Measurements from ENCODE around the gene SCARF2. TPM values are rescaled to one million over a fixed set of nuclear protein-coding genes. Genes with fewer than 3 reads are reported as not detected.
"Not testable (repeated sequence)": the region's sequence is repeated elsewhere in the genome, so short reads cannot be mapped to it uniquely, and the experiment has no call there.

SCARF2 gene
- total RNA-seq, 1 donor from 2014 or later: 4.6 TPM

DNA sequence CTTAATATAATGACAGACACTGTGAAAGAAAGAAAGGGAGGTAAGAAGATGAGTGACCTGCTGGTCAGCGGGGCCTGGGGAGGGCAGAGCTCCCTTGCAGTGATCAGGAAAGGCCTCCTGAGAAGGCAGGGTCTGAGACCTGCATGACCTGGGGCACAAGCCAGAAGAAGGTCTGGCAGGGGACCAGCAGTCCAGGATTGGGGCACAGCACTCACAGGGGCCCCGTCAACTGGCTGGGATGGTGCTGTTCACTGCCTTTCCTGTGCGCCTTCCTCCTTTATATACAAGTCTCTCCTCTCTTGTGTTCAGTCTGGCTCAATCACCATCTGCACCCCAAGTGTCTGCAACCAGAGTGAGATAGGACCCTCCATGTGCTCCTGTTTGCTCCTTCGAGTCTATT, 22.2 kb upstream of the SCARF2 start:
- no peak for DNase-seq (ENCODE audit: low read depth in 2 of 2)

DNA sequence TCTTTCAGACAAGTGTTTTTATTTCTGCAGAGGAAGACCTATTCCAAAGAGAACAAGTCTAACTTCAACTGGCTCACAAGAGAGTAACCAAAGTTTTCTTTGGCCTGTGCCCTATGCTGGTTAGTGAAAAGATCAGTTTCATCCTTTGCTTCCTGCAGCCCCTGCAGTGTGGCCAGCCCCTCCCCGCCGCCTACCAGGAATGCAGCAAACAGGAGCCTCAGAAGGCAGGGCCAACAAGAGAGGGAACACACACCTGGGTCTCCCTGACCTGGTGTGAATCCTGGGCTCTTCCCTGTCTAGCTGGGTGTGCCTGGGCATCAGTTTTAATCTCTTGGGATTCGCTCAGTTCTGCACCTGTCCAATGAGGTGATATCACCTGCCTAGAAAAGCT, 21.5 kb upstream of the SCARF2 start:
- DNase-seq (ENCODE audit: low read depth in 2 of 2): no peak

DNA sequence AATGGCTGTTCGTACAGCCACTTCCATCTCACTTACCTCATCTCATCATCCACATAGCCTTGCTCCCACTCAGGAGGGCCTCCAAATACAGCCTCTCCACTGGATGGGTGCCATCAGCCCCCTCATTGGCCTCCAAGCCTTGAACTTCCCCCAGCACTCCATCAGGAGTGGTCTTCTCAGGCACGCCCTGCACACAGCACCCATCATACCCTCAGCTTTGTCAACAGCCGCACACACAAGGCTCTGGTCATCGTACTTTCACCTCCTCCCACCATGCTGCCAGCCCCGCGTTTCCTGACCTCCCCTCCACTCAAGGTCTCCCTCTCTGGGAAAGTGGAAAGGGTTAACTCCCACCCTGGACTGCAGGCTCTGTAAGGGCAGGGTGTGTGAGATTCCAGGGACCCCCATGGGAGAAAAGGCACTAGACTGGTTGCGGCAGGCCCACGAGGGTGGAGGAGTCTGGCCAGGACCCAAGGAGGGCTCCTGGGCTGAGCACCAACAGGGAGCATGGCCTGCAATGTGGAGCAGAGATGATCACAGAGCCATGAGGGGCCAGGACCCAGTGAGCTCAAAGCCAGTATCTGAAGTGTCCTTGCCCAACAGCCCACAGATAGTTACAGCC, 21.0 kb upstream of the SCARF2 start:
- DNase-seq (ENCODE audit: low read depth in 2 of 2): no peak

DNA sequence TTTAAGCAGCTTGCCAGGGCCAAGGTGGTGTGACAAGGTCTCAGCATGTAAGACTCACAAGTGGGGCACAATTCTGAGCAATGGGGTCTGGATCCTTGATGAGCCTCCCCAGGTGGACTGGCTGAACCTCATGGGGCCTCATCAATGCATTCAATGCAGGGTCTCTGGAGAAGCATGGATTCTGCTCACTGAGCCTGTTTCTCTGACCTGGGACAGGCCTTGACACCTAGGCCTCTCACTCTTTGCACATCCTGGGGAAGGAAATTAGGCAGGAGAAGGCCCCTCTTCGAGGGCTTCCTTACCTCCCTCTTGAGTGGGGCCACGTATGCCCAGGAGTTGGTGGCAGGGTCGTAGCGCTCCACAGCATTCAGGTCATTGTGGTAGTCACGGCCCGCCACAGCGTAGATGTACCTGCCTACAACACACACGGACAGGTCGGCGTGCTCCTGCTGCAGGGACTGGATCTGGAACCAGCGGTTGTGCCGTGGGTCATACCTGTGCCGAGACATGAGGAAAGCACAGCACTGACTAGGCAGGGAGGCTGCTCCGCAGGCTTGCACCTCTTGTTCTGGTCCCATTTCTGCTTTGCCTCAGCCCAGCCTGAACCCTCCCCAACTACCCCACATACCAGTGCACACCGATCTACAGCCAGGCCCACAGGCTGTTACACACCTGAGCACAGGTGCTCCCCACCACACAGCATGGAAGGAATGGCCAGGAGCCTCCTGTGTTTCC, 20.0 kb upstream of the SCARF2 start:
- no peak for DNase-seq (ENCODE audit: low read depth in 2 of 2)

DNA sequence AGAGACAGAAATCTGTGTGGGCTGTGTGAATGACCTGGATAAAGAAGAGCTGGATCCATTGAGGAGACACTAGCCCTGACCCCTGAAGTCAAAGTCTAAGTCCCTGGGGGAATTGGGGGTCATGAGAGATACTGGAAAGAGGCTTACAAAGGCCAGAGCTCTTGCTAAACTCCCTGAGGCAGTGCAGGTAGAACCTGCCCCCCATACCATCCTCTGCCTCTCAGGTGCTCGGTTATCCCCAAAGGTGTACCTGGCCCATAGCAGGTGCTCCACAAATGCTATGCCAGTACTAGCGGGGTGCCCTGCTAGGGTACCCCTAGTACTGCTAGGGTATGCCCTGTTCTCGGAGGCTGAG, 19.1 kb upstream of the SCARF2 start:
- DNase-seq (ENCODE audit: low read depth in 2 of 2): no peak

DNA sequence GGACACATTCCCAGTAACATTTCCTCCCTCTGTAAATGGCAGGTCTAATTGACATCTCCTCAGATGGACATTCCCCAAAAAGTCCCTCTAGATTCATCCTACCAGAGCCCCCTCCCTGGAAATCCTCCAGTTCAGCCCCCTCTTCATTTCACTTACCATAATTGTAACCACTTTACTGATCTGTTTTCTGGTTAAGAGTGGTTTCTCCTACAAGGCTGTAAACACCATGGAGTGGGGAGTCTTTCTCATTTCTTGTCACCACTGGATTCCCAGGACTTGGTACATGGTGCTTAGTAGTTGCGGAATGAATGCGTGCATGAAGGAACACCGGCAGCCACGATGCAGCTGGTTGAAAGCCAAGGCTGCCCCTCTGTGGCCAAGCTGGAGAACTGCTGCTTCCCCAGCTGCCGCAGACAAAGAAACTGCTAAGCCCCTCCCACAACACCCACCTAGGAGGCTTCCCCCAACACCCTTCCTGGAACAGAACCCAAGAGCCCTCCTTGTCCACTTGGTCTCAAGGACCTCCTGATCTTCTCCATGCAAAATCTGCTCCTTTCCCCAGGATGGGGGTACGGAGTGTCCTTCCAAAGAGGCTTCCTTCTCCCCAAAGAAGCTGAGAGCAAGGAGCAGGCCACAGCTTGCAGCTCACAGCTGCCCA, 18.6 kb upstream of the SCARF2 start:
- DNase-seq (ENCODE audit: low read depth in 2 of 2): peak; percentile 77 to 86

DNA sequence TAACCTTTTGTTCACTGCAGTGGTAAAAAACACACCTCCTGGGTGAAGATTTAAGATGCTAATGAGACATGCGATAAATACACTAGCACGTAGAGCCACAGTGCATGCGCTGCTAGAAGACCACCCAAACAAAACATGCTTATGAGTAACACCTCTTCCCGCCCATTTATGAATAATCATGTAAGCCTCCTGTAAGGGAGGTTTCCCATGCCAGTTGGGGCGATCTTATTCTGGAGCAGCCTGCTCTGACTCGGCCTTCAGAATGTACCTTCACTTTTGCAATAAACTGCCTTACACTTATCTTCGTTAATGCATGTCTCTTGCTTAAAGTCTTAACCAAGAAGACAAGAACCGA, 18.1 kb upstream of the SCARF2 start:
- no peak for DNase-seq (ENCODE audit: low read depth in 2 of 2)

DNA sequence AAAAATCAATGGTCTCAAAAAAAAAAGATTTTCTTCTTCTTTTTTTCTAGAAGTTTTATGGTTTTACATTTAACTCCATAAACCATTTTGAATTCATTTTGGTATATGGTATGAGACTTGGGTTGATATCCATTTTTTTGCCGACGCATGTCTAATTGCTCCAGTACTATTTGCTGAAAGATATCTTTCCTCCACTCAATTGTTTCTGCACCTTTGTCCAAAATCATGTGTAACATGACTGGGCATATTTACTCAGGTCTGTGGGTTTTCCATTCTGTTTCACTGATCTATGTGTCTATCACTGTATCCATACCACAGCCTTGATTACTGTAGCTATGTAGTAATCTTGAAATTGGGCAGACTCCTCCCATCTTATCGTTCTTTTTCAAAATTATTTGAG, 15.6 kb upstream of the SCARF2 start:
- DNase-seq (ENCODE audit: low read depth in 2 of 2): no peak

DNA sequence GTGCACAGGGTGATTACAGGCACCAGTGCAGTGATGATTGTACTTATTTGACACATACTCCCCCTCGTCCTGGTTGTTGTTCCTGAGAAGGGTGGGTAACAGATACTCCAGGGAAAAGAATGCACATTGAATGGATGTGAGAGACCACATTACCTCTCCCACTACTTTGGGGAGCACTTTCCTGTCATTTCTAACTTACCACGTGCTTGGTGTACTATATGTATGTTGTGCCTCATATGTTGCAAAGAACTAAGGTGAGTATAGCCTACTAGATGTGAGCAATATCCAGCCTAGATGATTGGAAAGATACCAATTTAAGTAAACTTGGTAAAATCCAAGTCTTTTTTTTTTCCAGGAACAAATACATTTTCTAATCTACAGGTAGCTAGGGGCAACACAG, 14.3 kb upstream of the SCARF2 start:
- DNase-seq (ENCODE audit: low read depth in 2 of 2): no peak

DNA sequence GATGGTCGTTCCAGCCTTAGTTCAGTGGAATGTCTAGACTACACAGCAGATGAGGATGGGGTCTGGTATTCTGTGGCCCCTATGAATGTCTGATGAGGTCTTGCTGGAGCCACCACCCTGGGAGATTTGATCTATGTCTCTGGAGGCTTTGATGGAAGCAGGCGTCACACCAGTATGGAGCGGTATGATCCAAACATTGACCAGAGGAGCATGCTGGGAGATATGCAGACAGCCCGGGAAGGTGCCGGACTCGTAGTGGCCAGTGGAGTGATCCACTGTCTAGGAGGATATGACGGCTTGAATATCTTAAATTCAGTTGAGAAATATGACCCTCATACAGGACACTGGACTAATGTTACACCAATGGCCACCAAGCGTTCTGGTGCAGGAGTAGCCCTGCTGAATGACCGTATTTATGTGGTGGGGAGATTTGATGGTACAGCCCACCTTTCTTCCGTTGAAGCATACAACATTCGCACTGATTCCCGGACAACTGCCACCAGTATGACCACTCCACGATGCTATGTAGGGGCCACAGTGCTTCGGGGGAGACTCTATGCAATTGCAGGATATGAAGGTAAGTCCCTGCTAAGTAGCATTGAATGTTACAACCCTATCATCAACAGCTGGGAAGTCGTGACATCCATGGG, 13.6 kb upstream of the SCARF2 start:
- DNase-seq (ENCODE audit: low read depth in 2 of 2): not testable (repeated sequence)

DNA sequence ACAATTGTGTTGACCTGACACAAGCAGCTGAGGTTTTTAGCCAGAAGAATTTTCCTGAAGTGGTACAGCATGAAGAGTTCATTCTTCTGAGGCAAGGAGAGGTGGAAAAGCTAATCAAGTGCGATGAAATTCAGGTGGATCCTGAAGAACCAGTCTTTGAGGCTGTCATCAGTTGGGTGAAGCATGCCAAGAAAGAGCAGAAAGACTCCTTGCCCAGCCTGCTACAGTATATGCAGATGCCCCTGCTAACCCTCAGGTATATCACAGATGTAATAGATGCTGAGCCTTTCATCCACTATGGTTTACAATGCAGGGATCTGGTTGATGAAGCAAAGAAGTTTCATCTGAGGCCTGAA, 12.9 kb upstream of the SCARF2 start:
- no peak for DNase-seq (ENCODE audit: low read depth in 2 of 2)

DNA sequence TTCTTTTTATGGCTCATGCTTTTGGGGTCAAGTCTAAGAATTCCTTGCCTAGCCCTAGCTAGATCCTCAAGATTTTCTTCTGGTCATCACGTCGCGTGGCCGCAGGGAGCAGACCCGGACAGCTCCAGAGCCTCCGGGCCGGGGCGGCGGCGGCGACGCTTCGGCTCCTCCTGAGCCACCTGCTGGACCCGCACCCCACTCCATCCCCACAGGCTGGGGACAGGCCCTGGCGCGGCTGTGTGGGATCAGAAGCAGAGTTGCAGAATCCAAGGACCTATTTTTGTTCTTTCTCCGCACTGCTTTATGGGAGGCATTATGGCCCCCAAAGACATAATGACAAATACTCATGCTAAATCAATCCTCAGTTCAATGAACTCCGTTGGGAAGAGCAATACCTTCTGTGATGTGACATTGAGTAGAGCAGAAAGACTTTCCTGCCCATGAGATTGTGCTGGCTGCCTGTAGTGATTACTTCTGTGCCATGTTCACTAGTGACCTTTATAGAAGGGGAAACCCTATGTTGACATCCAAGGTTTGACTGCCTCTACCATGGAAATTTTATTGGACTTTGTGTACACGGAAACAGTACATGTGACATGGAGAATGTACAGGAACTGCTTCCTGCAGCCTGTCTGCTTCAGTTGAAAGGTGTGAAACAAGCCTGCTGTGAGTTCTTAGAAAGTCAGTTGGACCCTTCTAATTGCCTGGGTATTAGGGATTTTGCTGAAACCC, 12.4 kb upstream of the SCARF2 start:
- no peak for DNase-seq (ENCODE audit: low read depth in 2 of 2)

DNA sequence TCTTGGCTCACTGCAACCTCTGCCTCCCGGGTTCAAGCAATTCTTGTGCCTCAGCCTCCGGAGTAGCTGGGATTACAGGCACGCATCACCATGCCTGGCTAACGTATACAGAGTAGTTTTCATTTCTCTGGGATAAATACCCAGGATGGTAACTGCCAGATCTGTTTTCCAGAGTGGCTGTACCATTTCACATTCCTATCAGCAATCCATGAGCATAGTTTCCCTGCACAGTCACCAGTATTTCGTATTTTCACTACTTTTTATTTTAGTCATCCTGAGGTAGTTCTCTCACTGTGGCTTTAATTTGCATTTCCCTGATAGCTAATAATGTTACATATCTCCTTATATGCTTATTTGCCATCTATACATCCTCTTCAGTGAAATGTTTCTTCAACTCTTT, 11.0 kb upstream of the SCARF2 start:
- no peak for DNase-seq (ENCODE audit: low read depth in 2 of 2)

DNA sequence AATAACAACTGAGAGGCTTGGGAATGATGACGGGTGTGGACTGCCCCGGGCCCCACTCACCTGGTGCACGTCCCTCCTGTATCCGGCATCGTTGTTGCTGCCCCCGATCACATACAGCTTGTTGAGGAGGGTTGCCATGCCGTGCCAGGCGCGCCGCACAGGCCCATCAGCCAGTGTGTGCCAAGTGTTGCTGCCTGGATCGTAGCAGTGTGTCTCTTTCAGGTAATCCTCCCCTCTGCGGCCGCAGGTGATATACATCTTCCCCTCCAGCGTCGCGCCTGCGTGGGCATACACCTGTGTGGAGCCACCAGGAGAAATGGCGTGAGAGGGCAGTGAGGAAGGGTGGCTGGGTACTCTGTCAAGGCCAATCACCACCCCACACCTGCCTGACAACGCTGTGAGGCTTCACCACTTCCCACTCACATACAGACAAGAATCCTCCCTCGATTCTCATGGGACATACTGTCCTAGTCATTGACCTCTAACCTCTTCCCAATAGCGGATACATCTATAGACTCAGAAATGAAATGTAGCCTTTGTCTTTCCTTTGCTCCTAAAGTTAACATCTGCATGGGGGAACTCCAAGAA, 8.9 kb upstream of the SCARF2 start:
- DNase-seq (ENCODE audit: low read depth in 2 of 2): no peak

DNA sequence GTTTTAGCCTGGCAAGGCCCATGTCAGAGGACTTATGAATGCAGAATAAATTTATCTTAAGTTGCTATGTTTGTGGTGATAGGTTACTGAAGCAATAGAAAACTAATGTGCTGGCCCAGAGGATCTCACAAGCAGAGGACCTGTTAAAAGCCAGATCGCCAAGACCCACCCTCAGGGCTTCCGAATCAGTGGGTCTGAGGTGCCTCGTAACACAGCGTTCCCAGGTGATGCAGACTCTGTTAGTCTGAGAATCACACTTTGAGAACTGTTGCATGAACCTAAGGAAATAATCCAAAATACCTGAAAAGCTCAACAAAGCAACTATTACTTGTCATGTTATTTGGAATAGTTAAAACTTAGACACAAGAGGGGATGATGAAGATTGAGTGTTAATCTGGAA, 6.7 kb upstream of the SCARF2 start:
- DNase-seq (ENCODE audit: low read depth in 2 of 2): no peak

DNA sequence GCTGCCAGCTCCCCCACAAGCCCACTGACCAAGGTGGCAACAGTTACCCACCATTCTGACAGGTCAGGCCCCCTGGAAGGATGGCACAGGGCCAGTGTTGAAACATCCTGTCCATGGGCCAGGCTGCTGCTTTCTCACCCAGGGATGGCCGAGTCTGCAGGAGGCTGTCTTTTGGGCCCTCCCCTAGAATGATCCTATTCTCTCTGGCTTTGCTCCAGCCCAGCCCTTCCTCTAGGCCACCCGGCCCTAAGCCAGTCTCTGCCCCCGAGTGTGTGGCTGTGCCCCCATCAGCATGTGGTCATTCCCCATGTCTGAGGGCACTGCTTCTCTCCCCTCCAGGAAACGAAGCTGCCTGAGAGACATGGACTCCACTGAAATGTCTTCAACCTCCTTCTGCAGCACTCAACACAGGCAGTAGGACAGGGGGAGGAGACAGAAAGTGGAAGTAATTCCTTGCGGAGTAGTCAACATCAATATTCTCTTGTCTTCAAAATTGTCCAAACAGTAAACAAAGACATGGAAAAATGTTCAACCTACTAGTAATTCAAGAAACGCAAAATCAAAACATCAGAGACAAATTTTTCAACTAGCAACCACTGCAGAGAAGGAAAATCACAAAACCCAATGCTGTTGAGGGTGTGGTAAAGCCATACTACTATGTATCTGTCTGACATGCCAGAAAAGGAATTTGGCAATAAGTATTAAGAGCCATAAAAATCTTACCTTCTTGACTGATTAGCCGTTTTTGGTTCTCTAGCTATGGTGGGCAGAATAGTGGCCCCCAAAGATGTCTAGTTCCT, 5.1 kb upstream of the SCARF2 start:
- DNase-seq (ENCODE audit: low read depth in 2 of 2): no peak

DNA sequence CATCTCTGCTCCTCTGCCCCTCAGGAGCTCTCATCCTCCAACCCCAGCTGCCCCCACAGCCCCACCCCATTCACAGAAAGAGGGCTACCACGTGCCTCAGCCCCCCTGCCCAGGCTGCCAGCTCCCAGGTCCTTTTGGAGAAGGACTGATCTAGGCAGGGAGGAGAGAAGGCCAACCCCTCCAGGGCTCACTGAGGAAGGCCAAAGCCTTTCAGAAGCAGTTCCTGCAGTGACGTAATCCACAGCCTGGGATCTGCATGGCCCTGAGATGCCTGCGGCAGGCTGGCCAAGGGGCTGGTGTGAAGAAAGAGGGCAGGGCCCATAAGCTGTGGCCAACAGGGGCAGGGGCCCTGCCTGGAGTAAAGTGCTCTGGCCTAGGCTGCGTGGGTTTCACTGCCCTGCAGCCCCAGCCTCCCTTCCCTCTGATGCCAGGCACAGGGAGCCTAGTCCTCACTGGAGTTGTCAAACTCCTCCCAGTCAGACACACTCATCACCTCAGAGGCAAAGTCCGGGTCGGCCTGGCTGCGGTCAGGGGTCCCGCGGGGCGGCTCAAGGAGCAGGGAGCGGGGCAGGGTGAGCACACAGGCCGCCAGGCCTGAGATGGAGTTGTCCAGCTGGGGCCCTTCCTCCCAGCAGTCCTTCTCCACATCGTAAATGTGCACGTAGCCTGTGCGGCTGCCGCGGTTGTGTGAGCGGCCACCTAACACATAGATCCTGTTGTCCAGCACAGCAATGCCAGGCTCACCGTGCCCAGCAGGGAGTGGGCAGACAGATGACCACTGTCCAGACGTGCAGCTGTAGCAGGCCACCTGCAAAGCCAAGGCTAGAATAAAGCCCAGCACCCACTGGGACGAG, 4.2 kb upstream of the SCARF2 start:
- no peak for DNase-seq (ENCODE audit: low read depth in 2 of 2)

DNA sequence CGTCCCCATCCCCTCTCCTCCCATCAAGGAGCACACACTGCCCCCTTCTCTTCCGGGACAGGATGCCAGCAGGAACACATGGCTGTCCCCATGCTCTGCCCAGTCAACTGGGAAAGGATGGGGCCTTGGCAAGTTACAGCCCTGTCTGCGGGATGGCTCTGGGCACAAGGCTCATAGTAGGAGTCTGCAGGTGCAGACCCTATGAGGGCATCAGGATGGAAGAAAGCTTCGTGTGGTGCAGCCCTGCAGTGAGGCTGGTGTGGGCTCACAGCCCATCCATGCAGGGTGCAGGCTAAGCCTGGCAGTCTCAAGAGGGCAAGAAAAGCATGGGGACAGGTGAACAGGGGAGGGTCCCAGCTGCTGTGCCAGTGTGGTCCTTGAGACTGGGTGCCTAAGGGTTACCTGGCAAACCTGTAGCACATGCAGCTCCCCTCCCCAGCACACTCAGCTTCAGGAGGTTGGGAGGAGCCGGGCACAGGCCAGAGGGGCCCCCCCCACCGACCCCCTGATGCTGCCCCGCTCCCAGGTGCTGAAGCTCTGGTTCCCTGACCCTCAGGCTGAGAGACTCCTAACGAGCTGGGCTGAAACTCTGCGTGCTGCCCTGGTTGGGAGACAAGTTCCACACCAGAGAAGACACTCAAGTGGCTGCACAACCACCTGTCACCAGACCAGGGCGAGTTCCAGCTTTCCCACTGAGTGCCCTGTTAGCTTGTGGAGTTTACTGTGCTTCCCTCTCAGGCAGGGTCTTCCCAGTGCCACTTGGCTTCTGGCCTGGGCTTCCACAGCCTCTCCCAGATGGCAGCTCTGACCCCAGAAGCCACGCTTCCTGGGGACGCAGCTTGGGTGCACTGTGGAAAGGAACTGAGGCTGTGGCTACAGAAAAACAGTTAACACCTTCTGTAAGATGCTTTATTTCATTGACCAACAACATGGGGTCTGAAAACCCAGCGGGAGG, 3.3 kb upstream of the SCARF2 start:
- no peak for DNase-seq (ENCODE audit: low read depth in 2 of 2)
